ENCODE data around the gene LOXL1. TPM values are rescaled to one million over a fixed set of nuclear protein-coding genes. Genes with fewer than 3 reads are reported as not detected.

LOXL1 gene
- total and polyA plus RNA-seq, 2 donors (not counting 1 experiment from before 2014, with no cell fraction given): 0.21 to 0.49 TPM

Other genes starting within 250 kb of the LOXL1 start
- not detected in 2 replicates for gene CD276, start 242.1 kb upstream of the LOXL1 start, total RNA-seq
- not detected in 2 replicates for gene CD276, start 242.1 kb upstream of the LOXL1 start, polyA plus RNA-seq
- gene INSYN1, start 173.1 kb upstream of the LOXL1 start, total RNA-seq: not detected in 2 replicates
- gene INSYN1, start 173.1 kb upstream of the LOXL1 start, polyA plus RNA-seq: not detected in 2 replicates
- gene TBC1D21, start 52.9 kb upstream of the LOXL1 start, total RNA-seq: not detected in 2 replicates
- gene TBC1D21, start 52.9 kb upstream of the LOXL1 start, polyA plus RNA-seq: not detected in 2 replicates
- gene STOML1, start 65.8 kb downstream of the LOXL1 start, total RNA-seq: 6.2 and 8.3 TPM in 2 replicates
- 7.7 and 11.3 TPM in 2 replicates for gene STOML1, start 65.8 kb downstream of the LOXL1 start, polyA plus RNA-seq
- gene PML, start 68.3 kb downstream of the LOXL1 start, total RNA-seq: 66.3 and 67.4 TPM in 2 replicates
- 59.2 and 59.6 TPM in 2 replicates for gene PML, start 68.3 kb downstream of the LOXL1 start, polyA plus RNA-seq
- gene GOLGA6A, start 156.1 kb downstream of the LOXL1 start, total RNA-seq: 1.0 TPM in 1 of 2 replicates, not detected in the other
- 0.31 TPM in 1 of 2 replicates, not detected in the other for gene GOLGA6A, start 156.1 kb downstream of the LOXL1 start, polyA plus RNA-seq
- not detected in 2 replicates for gene ISLR2, start 204.1 kb downstream of the LOXL1 start, total RNA-seq
- gene ISLR2, start 204.1 kb downstream of the LOXL1 start, polyA plus RNA-seq: not detected in 2 replicates
- not detected in 2 replicates for gene ISLR, start 247.2 kb downstream of the LOXL1 start, total RNA-seq
- gene ISLR, start 247.2 kb downstream of the LOXL1 start, polyA plus RNA-seq: not detected in 2 replicates

Measured in B cell (primary cell).